ENCODE measurements around the gene DYSF.

Gene DYSF

GRCh38 chr2:71603311-71603811, 150.0 kb downstream of the DYSF start:
- no peak for TF ChIP-seq CTCF (conservative IDR thresholded peaks at IDR 0.05; ENCODE audit: low read depth, low read length)
- H3K4me3 ChIP-seq (ENCODE audit: low read length), result no peak overlapping the region
- no peak for DNase-seq (ENCODE audit: low read depth)

- DNase-seq (ENCODE audit: low read depth), result no peak
- TF ChIP-seq CTCF (conservative IDR thresholded peaks at IDR 0.05; ENCODE audit: low read depth, low read length), result no peak
- H3K4me3 ChIP-seq (ENCODE audit: low read length), result no peak overlapping the region
Observed at GRCh38 chr2:71603851-71604725, 150.7 kb downstream of the DYSF start.

GRCh38 chr2:71604726-71605120, 151.4 kb downstream of the DYSF start:
- DNase-seq (ENCODE audit: low read depth), result no peak
- no peak for TF ChIP-seq CTCF (conservative IDR thresholded peaks at IDR 0.05; ENCODE audit: low read depth, low read length)
- H3K4me3 ChIP-seq (ENCODE audit: low read length), result no peak overlapping the region

GRCh38 chr2:71605173-71605641, 151.8 kb downstream of the DYSF start:
- TF ChIP-seq CTCF (conservative IDR thresholded peaks at IDR 0.05; ENCODE audit: low read depth, low read length), result no peak

GRCh38 chr2:71605781-71606241, 152.4 kb downstream of the DYSF start:
- no peak for DNase-seq (ENCODE audit: low read depth)
- no peak for TF ChIP-seq CTCF (conservative IDR thresholded peaks at IDR 0.05; ENCODE audit: low read depth, low read length)

More at GRCh38 chr2:71605173-71605641, 151.8 kb downstream of the DYSF start:
- no peak for DNase-seq (ENCODE audit: low read depth)
- no peak overlapping the region for H3K4me3 ChIP-seq (ENCODE audit: low read length)

GRCh38 chr2:71606244-71606643, 152.9 kb downstream of the DYSF start:
- no peak for DNase-seq (ENCODE audit: low read depth)
- TF ChIP-seq CTCF (conservative IDR thresholded peaks at IDR 0.05; ENCODE audit: low read depth, low read length), result no peak
- no peak overlapping the region for H3K4me3 ChIP-seq (ENCODE audit: low read length)

More at GRCh38 chr2:71605781-71606241, 152.4 kb downstream of the DYSF start:
- no peak overlapping the region for H3K4me3 ChIP-seq (ENCODE audit: low read length)
